ENCODE data around the gene EVA1A.

- TF ChIP-seq CTCF (IDR thresholded peaks at IDR 0.05; ENCODE audit: insufficient read depth, low read depth, low read length) = peak; percentile 72
- no peak for TF ChIP-seq EZH2 (IDR thresholded peaks at IDR 0.05; ENCODE audit: insufficient read depth, low read length)
Measured at GRCh38 chr2:75465317-75465984, 95.3 kb downstream of the EVA1A start.
